Uterus (tissue), 4 donors: ENCODE data around the gene SMIM5. TPM values are rescaled to one million over a fixed set of nuclear protein-coding genes. Genes with fewer than 3 reads are reported as not detected.

Experiments used
- DNase-seq, 2 donors: peaks; one replicate each; pipeline ENCODE4 v3.0.0-alpha.2; 2019 to 2020
- H3K27ac ChIP-seq, 2 donors: fragments of 200-600 bp; sonication (generic); 1 replicate in 1 of 2; 2 replicates in 1 of 2; pipeline ENCODE4 v1.5.1; 2016 to 2018
- H3K27me3 ChIP-seq, 2 donors: fragments of 200-600 bp; sonication (generic); one replicate each; pipeline ENCODE4 v1.5.1; 2018 to 2019; ENCODE audit warnings: control low read depth in 1 of 2
- H3K36me3 ChIP-seq, 2 donors: fragments of 200-600 bp; sonication (generic); one replicate each; pipeline ENCODE4 v1.5.1; 2019; ENCODE audit warnings: control low read depth in 1 of 2
- H3K4me1 ChIP-seq, 2 donors: fragments of 200-600 bp; sonication (generic); one replicate each; pipeline ENCODE4 v1.5.1; 2018 to 2019; ENCODE audit warnings: control low read depth in 1 of 2
- H3K4me3 ChIP-seq, 2 donors: fragments of 200-600 bp; sonication (generic); 1 replicate in 1 of 2; 2 replicates in 1 of 2; pipeline ENCODE4 v1.5.1; 2018 to 2019; ENCODE audit warnings: mild to moderate bottlenecking in 1 of 2
- H3K9me3 ChIP-seq, 2 donors: fragments of 200-600 bp; sonication (generic); one replicate each; pipeline ENCODE4 v1.5.1; 2019; ENCODE audit warnings: control low read depth in 1 of 2
- CTCF ChIP-seq, 4 experiments: fragments of 200-600 bp in 2 of 4; fragments of 450-650 bp in 2 of 4; sonication (generic) in 2 of 4; IDR thresholded peaks; one replicate each; pipeline ENCODE4 v1.5.1; 2016 to 2019; ENCODE audit warnings: antibody characterized with exemption in 4 of 4, mild to moderate bottlenecking in 2 of 4, moderate library complexity in 1 of 4
- POLR2A ChIP-seq, 2 donors: fragments of 450-650 bp; IDR thresholded peaks; one replicate each; pipeline ENCODE4 v1.6.1; 2016; ENCODE audit warnings: antibody characterized with exemption in 2 of 2, mild to moderate bottlenecking in 1 of 2, moderate library complexity in 1 of 2
- intact Hi-C: fragments of 100-400 bp; cut with DNase I; formaldehyde crosslinking; loops from one replicate; pipeline ENCODE4 v1.15.1; 2023; ENCODE audit warnings: low total_unique reads
- total RNA-seq, 4 donors: library from RNA; depleted of rRNA in 3 of 4; stranded (reverse); fragments of >200 nt in 3 of 4; gene quantifications; one replicate each; pipeline versions ENCODE4 v1.1.0 to v1.2.4, GENCODE V29; 2014 to 2023
- donor health status: DM: yes; HTN: yes; CAD: no.

The SMIM5 gene
- total RNA-seq, 4 donors from 2014 or later, result 0.85 to 2.2 TPM; not detected in 2

GRCh38 chr17:75604034-75604695, 29.1 kb upstream of the SMIM5 start:
- H3K4me3 ChIP-seq, result no peak overlapping the region
- TF ChIP-seq POLR2A (IDR thresholded peaks at IDR 0.05) (no peak), CTCF (IDR thresholded peaks at IDR 0.05) (no peak)
- intact Hi-C loops, result no loop called here

GRCh38 chr17:75605790-75606189, 27.4 kb upstream of the SMIM5 start:
- H3K27me3 ChIP-seq, result no peaks in the 10 kb centered on the region
- no peaks in the 10 kb centered on the region for H3K4me1 ChIP-seq
- H3K4me3 ChIP-seq, result no peak overlapping the region
- TF ChIP-seq POLR2A (IDR thresholded peaks at IDR 0.05) (no peak), CTCF (IDR thresholded peaks at IDR 0.05) (no peak)
- H3K36me3 ChIP-seq, result no peaks in the 10 kb centered on the region
- no peak for DNase-seq
- H3K9me3 ChIP-seq, result no peaks in the 10 kb centered on the region
- H3K27ac ChIP-seq, result no peak overlapping the region
- intact Hi-C loops, result no loop called here

More at GRCh38 chr17:75604034-75604695, 29.1 kb upstream of the SMIM5 start:
- Histone ChIP-seq H3K4me1 (no peaks in the 10 kb centered on the region), H3K27me3 (no peaks in the 10 kb centered on the region), H3K27ac (no peak overlapping the region), H3K9me3 (no peaks in the 10 kb centered on the region), H3K36me3 (no peaks in the 10 kb centered on the region)
- DNase-seq, result no peak

- H3K9me3 ChIP-seq, result no peaks in the 10 kb centered on the region
- H3K4me1 ChIP-seq, result no peaks in the 10 kb centered on the region
- H3K27ac ChIP-seq, result no peak overlapping the region
- TF ChIP-seq POLR2A (IDR thresholded peaks at IDR 0.05), result no peak
- no peak for TF ChIP-seq CTCF (IDR thresholded peaks at IDR 0.05)
- no peak overlapping the region for H3K4me3 ChIP-seq
- intact Hi-C loops, result no loop called here
- DNase-seq, result no peak
- no peaks in the 10 kb centered on the region for H3K36me3 ChIP-seq
- H3K27me3 ChIP-seq, result no peaks in the 10 kb centered on the region
These were observed 26.1 kb upstream of the SMIM5 start for GRCh38 chr17:75607086-75607485.

- intact Hi-C loops, result no loop called here
- no peak for DNase-seq
- Histone ChIP-seq H3K4me3 (no peak overlapping the region), H3K4me1 (no peaks in the 10 kb centered on the region), H3K9me3 (no peaks in the 10 kb centered on the region), H3K36me3 (no peaks in the 10 kb centered on the region), H3K27ac (no peak overlapping the region), H3K27me3 (no peaks in the 10 kb centered on the region)
- no peak for TF ChIP-seq CTCF (IDR thresholded peaks at IDR 0.05)
- TF ChIP-seq POLR2A (IDR thresholded peaks at IDR 0.05), result no peak
These were observed 22.9 kb upstream of the SMIM5 start for GRCh38 chr17:75610103-75610984.

- intact Hi-C loops, result no loop called here
- TF ChIP-seq CTCF (IDR thresholded peaks at IDR 0.05), result no peak
- no peak for TF ChIP-seq POLR2A (IDR thresholded peaks at IDR 0.05)
- Histone ChIP-seq H3K4me1 (no peaks in the 10 kb centered on the region), H3K27ac (no peak overlapping the region), H3K36me3 (no peaks in the 10 kb centered on the region), H3K4me3 (no peak overlapping the region), H3K27me3 (no peaks in the 10 kb centered on the region), H3K9me3 (no peaks in the 10 kb centered on the region)
- DNase-seq, result no peak
These were observed 21.3 kb upstream of the SMIM5 start for GRCh38 chr17:75611851-75612429.
